A673 (cell line): ENCODE results near the gene GNG7. TPM values are rescaled to one million over a fixed set of nuclear protein-coding genes. Genes with fewer than 3 reads are reported as not detected.

ENCODE experiments used
- BruUV-seq: library from RNA; stranded (reverse); fragments of 400-500 nt; replicated peaks from 2 replicates; lab custom pipeline; 2021; lab: Mats Ljungman, UMichigan
- CTCF ChIA-PET: fragments of 300-600 bp; sonication (Branson Sonifier 250); formaldehyde crosslinking; loops from one replicate; lab custom pipeline; 2022; ENCODE audit warnings: antibody characterized with exemption; lab: Charles Lee
- POLR2A ChIA-PET: fragments of 300-600 bp; sonication (Branson Sonifier 250); formaldehyde crosslinking; loops from one replicate; lab custom pipeline; 2022; ENCODE audit warnings: antibody characterized with exemption; ENCODE audit not compliant: low non-redundant PET; lab: Charles Lee
- DNase-seq: peaks from one replicate; pipeline ENCODE4 v3.0.0-alpha.2; 2015; ENCODE audit warnings: low spot score
- H3K27ac ChIP-seq: fragments of 200-600 bp; sonication (generic); 2 replicates; pipeline ENCODE4 v1.5.1; 2016; ENCODE audit warnings: mixed run types, low read depth, mild to moderate bottlenecking, mixed read lengths, antibody characterized with exemption, low read length; ENCODE audit not compliant: poor library complexity, severe bottlenecking
- H3K27me3 ChIP-seq: fragments of 200-600 bp; sonication (generic); replicated peaks from 2 replicates; pipeline ENCODE4 v1.6.1; 2017; ENCODE audit warnings: mixed run types, low read depth, mild to moderate bottlenecking, mixed read lengths, antibody characterized with exemption, low read length; ENCODE audit not compliant: insufficient read depth, poor library complexity
- H3K36me3 ChIP-seq: fragments of 200-600 bp; sonication (generic); 2 replicates; pipeline ENCODE4 v1.6.1; 2016; ENCODE audit warnings: mixed run types, mild to moderate bottlenecking, mixed read lengths, antibody characterized with exemption, low read length; ENCODE audit not compliant: insufficient read depth, poor library complexity, severe bottlenecking
- H3K4me1 ChIP-seq: fragments of 200-600 bp; sonication (generic); 2 replicates; pipeline ENCODE4 v1.6.1; 2017; ENCODE audit warnings: mixed run types, mild to moderate bottlenecking, mixed read lengths, antibody characterized with exemption, low read length; ENCODE audit not compliant: insufficient read depth, poor library complexity, severe bottlenecking
- H3K4me3 ChIP-seq: fragments of 200-600 bp; sonication (generic); 2 replicates; pipeline ENCODE4 v1.5.1; 2016; ENCODE audit warnings: low read depth, mixed run types, mild to moderate bottlenecking, mixed read lengths, low read length; ENCODE audit not compliant: poor library complexity, severe bottlenecking
- H3K9me3 ChIP-seq: fragments of 200-600 bp; sonication (generic); 2 replicates; pipeline ENCODE4 v1.6.1; 2016; ENCODE audit warnings: mixed run types, low read depth, mild to moderate bottlenecking, mixed read lengths, antibody characterized with exemption, low read length; ENCODE audit not compliant: poor library complexity, severe bottlenecking
- EZH2 ChIP-seq: fragments of 200-600 bp; sonication (generic); IDR thresholded peaks from 2 replicates; pipeline ENCODE4 v1.6.1; 2017; ENCODE audit warnings: borderline replicate concordance, low read depth, mild to moderate bottlenecking, mixed read lengths, antibody characterized with exemption, low read length; ENCODE audit not compliant: poor library complexity, severe bottlenecking
- intact Hi-C: fragments of 100-400 bp; cut with micrococcal nuclease; formaldehyde crosslinking; loops from one replicate; pipeline ENCODE4 v1.10.0; 2022; ENCODE audit not compliant: unreplicated experiment
- total RNA-seq: library from RNA; stranded (reverse); gene quantifications from 2 replicates; pipeline ENCODE4 v1.2.3, GENCODE V29; 2021
- TF ChIP-seq, protein P1 (sequence below): fragments of 300-800, 200-600 bp; sonication (generic); conservative IDR thresholded peaks from 2 replicates; pipeline ENCODE4 v1.5.1; 2017; ENCODE audit warnings: low read depth, mild to moderate bottlenecking, antibody characterized with exemption, low read length, moderate library complexity, mixed read lengths

GNG7 gene
- total RNA-seq, 1 experiment from 2014 or later: 0.30 TPM

DNA sequence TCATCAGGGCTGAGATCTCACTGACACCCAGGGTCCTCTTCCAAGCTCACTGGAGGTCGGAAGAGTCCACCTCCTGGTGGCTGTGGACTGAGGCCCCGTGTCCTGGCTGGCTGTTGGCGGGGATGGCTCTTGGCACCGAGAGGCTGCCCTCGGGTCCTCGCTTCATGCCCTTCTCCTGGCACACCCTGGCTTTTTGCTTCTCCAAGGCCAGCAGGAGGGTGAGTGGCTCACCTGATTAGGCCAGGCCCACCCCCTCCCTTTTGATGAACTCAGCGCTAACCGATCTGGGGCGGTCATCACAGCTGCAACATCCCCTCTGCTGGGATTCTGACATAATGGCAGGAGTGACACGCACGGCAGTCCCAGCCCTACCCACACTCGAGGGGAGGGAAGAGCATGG is 32.9 kb upstream of the GNG7 start:
- H3K9me3 ChIP-seq: no peaks in the 10 kb centered on the region
- CTCF ChIA-PET: no interaction called here

DNA sequence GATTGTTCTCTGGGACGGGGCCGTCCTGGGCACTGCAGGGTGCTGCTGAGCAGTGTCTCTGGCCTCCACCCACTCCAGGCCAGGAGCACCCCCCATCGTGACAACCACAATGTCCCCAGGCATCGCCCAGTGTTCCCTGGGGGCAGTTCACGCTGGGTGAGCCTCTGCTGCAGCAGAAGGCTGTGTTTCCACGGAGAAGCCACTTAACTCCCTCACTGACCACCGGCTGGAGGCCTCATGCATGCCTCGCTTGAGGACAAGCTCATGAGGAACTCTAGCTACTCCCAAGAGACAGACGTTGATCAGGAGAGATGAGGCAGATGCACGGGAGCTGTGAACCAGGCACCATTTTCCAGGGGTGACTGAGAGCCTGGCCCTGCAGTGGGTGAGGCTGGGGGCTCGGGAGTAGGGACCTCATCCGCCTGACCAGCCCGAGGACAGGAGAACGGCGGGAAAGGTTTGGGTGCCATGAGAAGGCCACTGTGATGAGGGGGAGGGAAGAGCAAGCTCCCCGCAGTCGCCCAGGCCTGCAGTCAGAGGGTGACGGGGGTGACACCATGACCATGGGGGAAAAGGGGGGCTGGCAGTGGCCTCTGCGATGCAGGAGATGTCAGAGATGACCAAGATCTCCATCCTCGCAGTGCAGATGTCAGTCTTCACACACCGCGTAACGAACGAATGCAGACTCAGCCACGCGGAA is 32.2 kb upstream of the GNG7 start:
- Histone ChIP-seq H3K27me3 (no peaks in the 10 kb centered on the region), H3K36me3 (peaks cover 4% of the 10 kb centered on the region), H3K27ac (no peak overlapping the region), H3K4me3 (no peak overlapping the region), H3K4me1 (no peaks in the 10 kb centered on the region), H3K9me3 (no peaks in the 10 kb centered on the region)
- intact Hi-C loops: no loop called here
- ChIA-PET POLR2A (no interaction called here), CTCF (no interaction called here)
- no TSS peak for BruUV-seq
- DNase-seq: no peak
- no peak for TF ChIP-seq EZH2
- TF ChIP-seq, protein P1, sequence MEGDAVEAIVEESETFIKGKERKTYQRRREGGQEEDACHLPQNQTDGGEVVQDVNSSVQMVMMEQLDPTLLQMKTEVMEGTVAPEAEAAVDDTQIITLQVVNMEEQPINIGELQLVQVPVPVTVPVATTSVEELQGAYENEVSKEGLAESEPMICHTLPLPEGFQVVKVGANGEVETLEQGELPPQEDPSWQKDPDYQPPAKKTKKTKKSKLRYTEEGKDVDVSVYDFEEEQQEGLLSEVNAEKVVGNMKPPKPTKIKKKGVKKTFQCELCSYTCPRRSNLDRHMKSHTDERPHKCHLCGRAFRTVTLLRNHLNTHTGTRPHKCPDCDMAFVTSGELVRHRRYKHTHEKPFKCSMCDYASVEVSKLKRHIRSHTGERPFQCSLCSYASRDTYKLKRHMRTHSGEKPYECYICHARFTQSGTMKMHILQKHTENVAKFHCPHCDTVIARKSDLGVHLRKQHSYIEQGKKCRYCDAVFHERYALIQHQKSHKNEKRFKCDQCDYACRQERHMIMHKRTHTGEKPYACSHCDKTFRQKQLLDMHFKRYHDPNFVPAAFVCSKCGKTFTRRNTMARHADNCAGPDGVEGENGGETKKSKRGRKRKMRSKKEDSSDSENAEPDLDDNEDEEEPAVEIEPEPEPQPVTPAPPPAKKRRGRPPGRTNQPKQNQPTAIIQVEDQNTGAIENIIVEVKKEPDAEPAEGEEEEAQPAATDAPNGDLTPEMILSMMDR: no peak

More for the DNA sequence above, 32.9 kb upstream of the GNG7 start:
- intact Hi-C loops: no loop called here
- POLR2A ChIA-PET: no interaction called here
- Histone ChIP-seq H3K4me1 (no peaks in the 10 kb centered on the region), H3K27ac (no peak overlapping the region), H3K27me3 (no peaks in the 10 kb centered on the region), H3K36me3 (peaks cover 4% of the 10 kb centered on the region), H3K4me3 (no peak overlapping the region)
- DNase-seq: no peak
- TF ChIP-seq, protein P1: no peak
- no peak for TF ChIP-seq EZH2
- no TSS peak for BruUV-seq

DNA sequence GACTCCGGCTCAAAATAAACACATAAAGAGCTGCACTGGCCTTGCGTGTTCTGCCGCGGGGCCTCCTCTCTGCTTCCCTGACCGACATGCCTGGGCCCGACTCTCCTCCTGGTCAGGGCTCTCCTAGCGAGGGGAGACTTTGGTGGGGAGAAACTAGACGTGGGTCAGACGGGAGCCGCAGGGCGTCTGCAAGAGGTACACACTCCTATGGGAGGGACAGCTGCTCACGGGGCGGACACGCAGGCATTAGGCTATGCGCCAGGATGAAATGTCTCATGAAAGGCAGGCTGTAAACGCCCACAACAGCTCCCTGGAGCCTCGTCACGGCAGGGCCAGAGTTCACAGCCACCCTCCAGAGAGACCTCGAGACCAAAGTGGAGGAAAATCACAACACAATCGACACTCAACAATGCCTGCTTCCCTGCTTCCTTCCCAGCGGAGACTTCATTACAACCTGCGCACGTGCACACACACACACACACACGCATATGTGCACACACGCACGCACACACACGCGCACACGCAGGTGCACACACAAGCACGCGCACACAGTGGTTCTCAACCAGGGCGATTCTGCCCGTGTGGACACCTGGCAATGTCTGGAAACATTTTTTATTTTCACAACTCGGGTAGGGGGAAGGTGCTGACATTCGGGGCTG is 31.6 kb upstream of the GNG7 start:
- intact Hi-C loops: no loop called here

More for the DNA sequence above, 31.6 kb upstream of the GNG7 start:
- Histone ChIP-seq H3K36me3 (peaks cover 4% of the 10 kb centered on the region), H3K27ac (no peak overlapping the region), H3K4me3 (no peak overlapping the region), H3K9me3 (no peaks in the 10 kb centered on the region), H3K4me1 (no peaks in the 10 kb centered on the region), H3K27me3 (no peaks in the 10 kb centered on the region)
- no TSS peak for BruUV-seq
- ChIA-PET CTCF (no interaction called here), POLR2A (no interaction called here)
- no peak for DNase-seq
- TF ChIP-seq, protein P1: no peak
- no peak for TF ChIP-seq EZH2
